GM21529 (cell line): ENCODE results near the gene GLDN.
"Not testable (repeated sequence)": the region's sequence is repeated elsewhere in the genome, so short reads cannot be mapped to it uniquely, and the experiment has no call there.

Experiments
- ATAC-seq: cut with Tn5 transposase; IDR thresholded peaks from one replicate; pipeline ENCODE4 v1.9.1; 2021; ENCODE audit not compliant: unreplicated experiment

The GLDN gene

GRCh38 chr15:51386960-51387698 is 45.7 kb downstream of the GLDN start:
- no peak for ATAC-seq

GRCh38 chr15:51387699-51388041 is 46.2 kb downstream of the GLDN start:
- no peak for ATAC-seq

DNA sequence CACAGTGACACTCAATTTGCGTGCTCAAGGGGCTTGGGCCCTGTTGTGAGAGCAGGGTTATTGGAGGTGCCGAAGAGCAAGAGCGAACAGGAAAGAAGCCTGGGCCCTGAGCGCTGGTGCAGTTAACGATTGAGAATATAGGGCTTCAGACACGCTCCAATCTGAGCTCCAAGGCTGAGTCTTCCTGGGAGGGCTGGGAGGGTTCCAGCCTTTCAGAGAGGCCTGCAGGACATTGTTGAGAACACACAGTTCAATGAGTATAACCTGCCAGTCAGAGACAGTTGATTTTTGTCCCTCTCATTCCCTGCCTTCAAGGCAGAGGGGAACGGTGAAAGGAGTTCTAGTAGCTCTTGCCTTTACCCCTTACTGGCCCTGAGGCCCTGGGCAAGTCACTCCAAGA is 47.3 kb downstream of the GLDN start:
- no peak for ATAC-seq

- no peak for ATAC-seq
Observed at GRCh38 chr15:51390241-51390965, 48.9 kb downstream of the GLDN start.

DNA sequence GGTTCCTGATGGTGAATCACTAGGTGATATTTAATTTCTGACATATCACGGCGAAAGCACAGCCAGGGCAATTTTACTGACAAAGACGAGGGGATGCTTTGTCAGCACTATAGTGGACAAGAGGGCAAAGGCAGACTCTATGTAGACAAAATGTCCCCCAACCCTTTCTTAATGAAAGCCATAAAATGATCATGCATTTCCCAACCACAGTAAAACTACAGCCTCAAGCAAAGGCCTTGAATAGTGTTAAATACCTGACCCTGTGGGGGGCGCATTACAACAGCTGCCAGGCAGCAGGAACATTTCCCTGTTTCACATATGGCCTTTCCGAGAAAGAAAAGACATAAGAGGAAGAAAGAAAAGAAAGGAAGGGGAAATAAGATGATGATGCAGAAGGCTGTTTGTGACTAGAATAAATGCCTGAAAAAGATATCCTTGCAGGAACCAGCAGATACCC is 49.5 kb downstream of the GLDN start:
- ATAC-seq, result no peak

- no peak for ATAC-seq
Observed at GRCh38 chr15:51396921-51397320, 55.5 kb downstream of the GLDN start.

GRCh38 chr15:51398626-51399025 is 57.2 kb downstream of the GLDN start:
- no peak for ATAC-seq

GRCh38 chr15:51401051-51401780 is 59.8 kb downstream of the GLDN start:
- no peak for ATAC-seq

DNA sequence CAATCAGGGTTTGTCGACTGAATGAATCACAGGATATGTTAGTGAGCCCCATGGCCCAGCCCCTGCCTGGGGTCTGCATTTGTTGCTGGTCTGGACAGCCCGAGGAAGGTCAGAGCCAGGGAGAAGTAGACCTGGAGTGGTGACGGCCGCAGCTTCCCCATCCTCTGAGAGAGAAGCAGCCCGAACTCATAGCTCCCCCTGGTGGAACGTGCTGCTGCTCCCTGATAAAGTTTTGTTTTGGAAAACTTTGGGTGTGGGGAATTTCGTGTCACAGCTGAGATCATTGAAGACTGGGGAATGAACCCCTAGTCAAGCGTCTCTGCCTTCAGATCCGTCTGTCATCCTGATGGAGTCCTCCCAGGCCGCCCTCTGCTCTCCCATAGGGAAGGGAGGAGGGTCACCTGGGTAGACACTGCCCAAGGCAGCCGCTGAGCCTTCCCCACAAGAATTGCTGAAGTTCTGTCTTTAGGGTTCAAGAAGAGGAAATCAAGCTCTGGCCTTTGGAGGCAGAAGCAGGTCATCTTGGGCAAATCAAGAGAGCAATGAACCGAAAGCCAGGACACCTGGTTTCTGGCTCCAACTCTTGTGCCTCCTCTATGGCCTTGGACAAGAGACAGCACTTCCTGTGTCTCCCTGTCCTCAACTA is 60.5 kb downstream of the GLDN start:
- no peak for ATAC-seq

GRCh38 chr15:51403072-51403878 is 61.8 kb downstream of the GLDN start:
- ATAC-seq, result no peak

GRCh38 chr15:51403946-51404695 is 62.7 kb downstream of the GLDN start:
- no peak for ATAC-seq

- ATAC-seq, result no peak
Observed at GRCh38 chr15:51405693-51406523, 64.5 kb downstream of the GLDN start.

- no peak for ATAC-seq
Observed at GRCh38 chr15:51414256-51414860, 72.9 kb downstream of the GLDN start.

- ATAC-seq, result no peak
Observed at GRCh38 chr15:51416129-51416528, 74.7 kb downstream of the GLDN start.

DNA sequence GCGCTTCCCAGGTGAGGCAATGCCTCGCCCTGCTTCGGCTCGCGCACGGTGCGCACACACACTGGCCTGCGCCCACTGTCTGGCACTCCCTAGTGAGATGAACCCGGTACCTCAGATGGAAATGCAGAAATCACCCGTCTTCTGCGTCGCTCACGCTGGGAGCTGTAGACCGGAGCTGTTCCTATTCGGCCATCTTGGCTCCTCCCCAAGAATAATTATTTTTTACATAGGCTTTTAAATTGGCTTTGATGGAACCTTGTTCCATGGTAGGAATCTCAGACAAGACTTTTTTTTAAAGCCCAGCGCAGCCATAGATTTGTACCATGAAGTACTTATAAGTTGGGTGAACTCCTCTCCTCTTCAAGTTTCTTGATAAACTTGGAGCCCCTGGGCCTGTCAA is 81.6 kb downstream of the GLDN start:
- ATAC-seq, result not testable (repeated sequence)

GRCh38 chr15:51424780-51425179 is 83.3 kb downstream of the GLDN start:
- no peak for ATAC-seq

GRCh38 chr15:51425517-51426040 is 84.1 kb downstream of the GLDN start:
- no peak for ATAC-seq

- no peak for ATAC-seq
Observed at GRCh38 chr15:51438526-51438925, 97.1 kb downstream of the GLDN start.
